OCI-LY3 (cell line): ENCODE data around the gene LILRA5.

Experiments used
- H2AFZ ChIP-seq: fragments of 200-600, 300-600 bp; shearing (Covaris generic); 2 replicates; pipeline ENCODE4 v1.6.0; 2014; ENCODE audit warnings: antibody characterized with exemption, low read depth, low read length
- H3K27ac ChIP-seq: fragments of 200-600, 300-600 bp; sonication (generic); 2 replicates; pipeline ENCODE4 v1.5.1; 2014; ENCODE audit warnings: mild to moderate bottlenecking, low read length, moderate library complexity, mixed read lengths
- H3K27me3 ChIP-seq: fragments of 200-600, 300-600 bp; sonication (generic); 2 replicates; pipeline ENCODE4 v1.6.1; 2014; ENCODE audit warnings: low read depth, low read length, mixed read lengths
- H3K36me3 ChIP-seq: fragments of 200-600, 300-600 bp; sonication (generic); replicated peaks from 2 replicates; pipeline ENCODE3; 2014; ENCODE audit warnings: low read depth, low read length, mixed read lengths
- H3K4me1 ChIP-seq: fragments of 300-600, 200-600 bp; sonication (generic); 2 replicates; pipeline ENCODE4 v1.6.1; 2014; ENCODE audit warnings: low read length, mixed read lengths
- H3K4me2 ChIP-seq: fragments of 200-600, 300-600 bp; sonication (generic); 2 replicates; pipeline ENCODE4 v1.6.1; 2014; ENCODE audit warnings: low read length, mixed read lengths
- H3K4me3 ChIP-seq: fragments of 300-600, 200-600 bp; sonication (generic); 2 replicates; pipeline ENCODE4 v1.5.1; 2014; ENCODE audit warnings: antibody characterized with exemption, mild to moderate bottlenecking, low read length, moderate library complexity
- H3K79me2 ChIP-seq: fragments of 300-600, 200-600 bp; shearing (Covaris generic); 2 replicates; pipeline ENCODE4 v1.6.1; 2014; ENCODE audit warnings: mild to moderate bottlenecking, low read length, mixed read lengths
- H3K9ac ChIP-seq: fragments of 300-600, 200-600 bp; shearing (Covaris generic); 2 replicates; pipeline ENCODE4 v1.6.0; 2014; ENCODE audit warnings: mild to moderate bottlenecking, low read length, moderate library complexity
- H3K9me3 ChIP-seq: fragments of 200-600, 300-600 bp; shearing (Covaris generic); 2 replicates; pipeline ENCODE4 v1.6.1; 2014; ENCODE audit warnings: low read length, mixed read lengths; ENCODE audit not compliant: insufficient read depth
- H4K20me1 ChIP-seq: fragments of 200-600, 300-600 bp; sonication (generic); 2 replicates; pipeline ENCODE4 v1.6.1; 2016; ENCODE audit warnings: low read length, mixed read lengths; ENCODE audit not compliant: insufficient read depth
- CTCF ChIP-seq: fragments of 200-600, 300-600 bp; sonication (generic); IDR thresholded peaks from 2 replicates; pipeline ENCODE4 v1.5.1; 2014; ENCODE audit warnings: antibody characterized with exemption, low read length, low read depth
- EZH2phosphoT487 ChIP-seq: fragments of 200-600 bp; shearing (Covaris generic); IDR thresholded peaks from 2 replicates; pipeline ENCODE4 v1.6.1; 2018; ENCODE audit warnings: antibody characterized with exemption, mixed run types, low read depth

LILRA5 gene

GRCh38 chr19:54336893-54337857 is 24.2 kb upstream of the LILRA5 start:
- Histone ChIP-seq H3K27me3 (peaks cover 72% of the 10 kb centered on the region), H3K36me3 (no peaks in the 10 kb centered on the region), H3K27ac (no peak overlapping the region), H3K4me2 (no peak overlapping the region), H3K4me1 (peaks cover 30% of the 10 kb centered on the region), H3K4me3 (no peak overlapping the region), H3K9me3 (no peaks in the 10 kb centered on the region), H2AFZ (no peak overlapping the region), H4K20me1 (no peaks in the 10 kb centered on the region), H3K79me2 (no peaks in the 10 kb centered on the region), H3K9ac (no peak overlapping the region)
- TF ChIP-seq CTCF (no peak), EZH2phosphoT487 (no peak)

GRCh38 chr19:54335979-54336892 is 23.3 kb upstream of the LILRA5 start:
- Histone ChIP-seq H3K9ac (no peak overlapping the region), H3K27me3 (peaks cover 66% of the 10 kb centered on the region), H2AFZ (no peak overlapping the region), H3K36me3 (no peaks in the 10 kb centered on the region), H3K4me3 (no peak overlapping the region), H3K4me2 (no peak overlapping the region), H3K4me1 (peaks cover 30% of the 10 kb centered on the region), H4K20me1 (no peaks in the 10 kb centered on the region), H3K27ac (no peak overlapping the region), H3K9me3 (no peaks in the 10 kb centered on the region), H3K79me2 (no peaks in the 10 kb centered on the region)
- TF ChIP-seq EZH2phosphoT487 (no peak), CTCF (no peak)

GRCh38 chr19:54335164-54335563 is 22.2 kb upstream of the LILRA5 start:
- peaks cover 56% of the 10 kb centered on the region for H3K27me3 ChIP-seq
- no peak overlapping the region for H3K4me3 ChIP-seq
- no peaks in the 10 kb centered on the region for H3K9me3 ChIP-seq
- H3K9ac ChIP-seq: no peak overlapping the region
- no peak overlapping the region for H3K27ac ChIP-seq
- peaks cover 28% of the 10 kb centered on the region for H3K4me1 ChIP-seq
- H3K36me3 ChIP-seq: no peaks in the 10 kb centered on the region
- no peaks in the 10 kb centered on the region for H4K20me1 ChIP-seq
- H3K79me2 ChIP-seq: no peaks in the 10 kb centered on the region
- TF ChIP-seq EZH2phosphoT487 (no peak), CTCF (no peak)
- H3K4me2 ChIP-seq: no peak overlapping the region
- H2AFZ ChIP-seq: no peak overlapping the region
